Left lung (tissue), 10 donors: Measurements from ENCODE around the gene NDUFB10. TPM values are rescaled to one million over a fixed set of nuclear protein-coding genes. Genes with fewer than 3 reads are reported as not detected.
"Not testable (repeated sequence)": the region's sequence is repeated elsewhere in the genome, so short reads cannot be mapped to it uniquely, and the experiment has no call there.

Experiments
- ATAC-seq: fragments of 200-7000 bp; cut with Tn5 transposase; one replicate; pipeline ENCODE4 v1.9.1; 2020; ENCODE audit warnings: moderate library complexity
- DNase-seq, 4 donors: peaks; one replicate each; pipeline ENCODE4 v3.0.0-alpha.2; 2013 to 2020
- H3K27ac ChIP-seq, 2 donors: fragments of 200-600 bp; sonication (generic) in 1 of 2; one replicate each; pipeline versions ENCODE4 v1.5.0 to v1.8.0; 2020 to 2021
- H3K27me3 ChIP-seq, 2 donors: fragments of 200-600 bp; sonication (generic) in 1 of 2; one replicate each; pipeline versions ENCODE4 v1.5.0 to v1.8.0; 2020 to 2021
- H3K36me3 ChIP-seq, 2 donors: fragments of 200-600 bp; sonication (generic) in 1 of 2; one replicate each; pipeline versions ENCODE4 v1.5.0 to v1.8.0; 2020 to 2021
- H3K4me1 ChIP-seq, 2 donors: fragments of 200-600 bp; one replicate each; pipeline ENCODE4 v1.8.0; 2021
- H3K4me3 ChIP-seq, 2 donors: fragments of 200-600 bp; sonication (generic) in 1 of 2; one replicate each; pipeline versions ENCODE4 v1.5.0 to v1.8.0; 2020 to 2021; ENCODE audit warnings: mild to moderate bottlenecking in 1 of 2
- H3K9me3 ChIP-seq, 2 donors: fragments of 200-600 bp; sonication (generic) in 1 of 2; one replicate each; pipeline versions ENCODE4 v1.5.0 to v1.8.0; 2020 to 2021
- intact Hi-C, 2 donors: fragments of 100-400 bp; cut with DNase I; formaldehyde crosslinking; loops; one replicate each; pipeline versions ENCODE4 v1.11.2 to v1.14.2; 2022
- polyA plus RNA-seq, 6 donors: library from polyadenylated mRNA; unstranded; fragments of 120-200 nt; gene quantifications; one replicate each; pipeline ENCODE4 v1.2.1, GENCODE V29; 2013; ENCODE audit not compliant: insufficient read length in 6 of 6
- total RNA-seq, 2 donors: library from RNA; stranded (reverse); fragmentation: NEBNext Ultra II Directional; extraction: Animal tissue kit (Norgen Biotek cat#: 25700); gene quantifications; one replicate each; pipeline ENCODE4 v1.2.1, GENCODE V29; 2021
- TF ChIP-seq, protein P1 (sequence below), 2 donors: fragments of 200-600 bp; sonication (generic) in 1 of 2; IDR thresholded peaks; one replicate each; pipeline versions ENCODE4 v1.5.0 to v1.8.0; 2021; ENCODE audit warnings: antibody characterized with exemption in 2 of 2
- donor health status: DM: no; HTN: yes; CAD: no.
- donor health status: DM: no; HTN: no; CAD: no.

Gene NDUFB10
- total and polyA plus RNA-seq, 8 donors: 77.6 to 102 (median 93.8) TPM

- peaks cover 23 to 46% of the 10 kb centered on the region in 2 donors for H3K4me1 ChIP-seq
- DNase-seq (peak in 2 of 4 donors; percentile 39 to 78), ATAC-seq (no peak)
- no peaks in the 10 kb centered on the region for H3K9me3 ChIP-seq
- no peaks in the 10 kb centered on the region for H3K27me3 ChIP-seq
- TF ChIP-seq, protein P1, sequence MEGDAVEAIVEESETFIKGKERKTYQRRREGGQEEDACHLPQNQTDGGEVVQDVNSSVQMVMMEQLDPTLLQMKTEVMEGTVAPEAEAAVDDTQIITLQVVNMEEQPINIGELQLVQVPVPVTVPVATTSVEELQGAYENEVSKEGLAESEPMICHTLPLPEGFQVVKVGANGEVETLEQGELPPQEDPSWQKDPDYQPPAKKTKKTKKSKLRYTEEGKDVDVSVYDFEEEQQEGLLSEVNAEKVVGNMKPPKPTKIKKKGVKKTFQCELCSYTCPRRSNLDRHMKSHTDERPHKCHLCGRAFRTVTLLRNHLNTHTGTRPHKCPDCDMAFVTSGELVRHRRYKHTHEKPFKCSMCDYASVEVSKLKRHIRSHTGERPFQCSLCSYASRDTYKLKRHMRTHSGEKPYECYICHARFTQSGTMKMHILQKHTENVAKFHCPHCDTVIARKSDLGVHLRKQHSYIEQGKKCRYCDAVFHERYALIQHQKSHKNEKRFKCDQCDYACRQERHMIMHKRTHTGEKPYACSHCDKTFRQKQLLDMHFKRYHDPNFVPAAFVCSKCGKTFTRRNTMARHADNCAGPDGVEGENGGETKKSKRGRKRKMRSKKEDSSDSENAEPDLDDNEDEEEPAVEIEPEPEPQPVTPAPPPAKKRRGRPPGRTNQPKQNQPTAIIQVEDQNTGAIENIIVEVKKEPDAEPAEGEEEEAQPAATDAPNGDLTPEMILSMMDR (IDR thresholded peaks at IDR 0.05): no peak
- intact Hi-C loops: no loop called here
- H3K4me3 ChIP-seq: peak overlapping the region; percentile 84 to 90
- peaks cover 0 to 29% of the 10 kb centered on the region in 2 donors for H3K36me3 ChIP-seq
- H3K27ac ChIP-seq: peak overlapping the region in 1 of 2 donors; percentile 84
These were observed 546 bp upstream of the NDUFB10 start for GRCh38 chr16:1958715-1959268.

DNA sequence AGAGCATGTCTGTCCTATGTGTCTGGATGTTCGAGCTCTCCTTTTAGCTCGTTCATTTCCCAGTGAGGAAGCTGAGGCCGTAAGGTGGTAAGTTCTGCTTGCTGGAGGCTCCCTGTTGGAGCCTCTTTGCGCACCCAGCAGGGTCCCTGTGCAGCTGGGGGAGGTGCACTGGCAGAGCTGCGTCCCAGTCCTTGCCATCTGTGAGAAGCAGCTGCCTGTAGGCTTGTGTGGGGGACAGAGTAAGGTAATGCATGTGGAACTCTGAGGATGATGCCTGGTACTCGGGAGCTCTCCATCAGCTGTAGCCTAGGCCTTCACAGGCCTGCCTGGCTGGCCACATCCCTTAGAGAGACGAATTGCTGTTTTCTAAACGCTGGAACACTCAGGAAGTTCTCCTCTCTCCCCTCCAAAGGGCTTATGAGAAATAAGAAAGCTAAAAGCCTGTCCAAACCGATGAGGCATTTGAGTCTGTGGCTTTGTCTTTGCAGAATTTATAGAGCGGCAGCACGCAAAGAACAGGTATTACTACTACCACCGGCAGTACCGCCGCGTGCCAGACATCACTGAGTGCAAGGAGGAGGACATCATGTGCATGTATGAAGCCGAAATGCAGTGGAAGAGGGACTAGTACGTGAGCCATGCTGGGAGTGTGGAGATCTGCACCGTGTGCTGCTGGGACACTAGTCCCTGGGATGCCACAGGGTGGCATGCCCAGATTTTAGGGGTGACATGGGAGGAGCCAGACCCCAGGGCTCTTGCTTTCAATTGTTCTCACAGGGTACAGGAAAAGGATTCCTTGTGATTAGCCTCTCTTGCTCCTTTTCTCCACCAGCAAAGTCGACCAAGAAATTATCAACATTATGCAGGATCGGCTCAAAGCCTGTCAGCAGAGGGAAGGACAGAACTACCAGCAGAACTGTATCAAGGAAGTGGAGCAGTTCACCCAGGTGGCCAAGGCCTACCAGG, 1.6 kb downstream of the NDUFB10 start:
- H3K4me3 ChIP-seq: peak overlapping the region in 1 of 2 donors; percentile 90
- no peak for ATAC-seq
- H3K27ac ChIP-seq: peak overlapping the region in 1 of 2 donors; percentile 84

GRCh38 chr16:1961651-1962067, 2.3 kb downstream of the NDUFB10 start:
- ATAC-seq: no peak
- peaks cover 30 to 61% of the 10 kb centered on the region in 2 donors for H3K4me1 ChIP-seq
- DNase-seq: no peak
- intact Hi-C loops: no loop called here
- TF ChIP-seq, protein P1 (IDR thresholded peaks at IDR 0.05): no peak
- no peaks in the 10 kb centered on the region for H3K27me3 ChIP-seq
- H3K4me3 ChIP-seq: peak overlapping the region in 1 of 2 donors; percentile 90
- peaks cover 0 to 29% of the 10 kb centered on the region in 2 donors for H3K36me3 ChIP-seq
- no peak overlapping the region for H3K27ac ChIP-seq
- H3K9me3 ChIP-seq: no peaks in the 10 kb centered on the region

More for the DNA sequence above, 1.6 kb downstream of the NDUFB10 start:
- no peaks in the 10 kb centered on the region for H3K27me3 ChIP-seq
- TF ChIP-seq, protein P1 (IDR thresholded peaks at IDR 0.05): no peak
- H3K36me3 ChIP-seq: peaks cover 0 to 29% of the 10 kb centered on the region in 2 donors
- H3K9me3 ChIP-seq: no peaks in the 10 kb centered on the region
- peaks cover 29 to 55% of the 10 kb centered on the region in 2 donors for H3K4me1 ChIP-seq
- intact Hi-C loops: no loop called here
- no peak for DNase-seq

GRCh38 chr16:1962161-1963153, 3.1 kb downstream of the NDUFB10 start:
- H3K9me3 ChIP-seq, H3K27ac ChIP-seq, intact Hi-C loops, H3K27me3 ChIP-seq, ATAC-seq: not testable (repeated sequence)
- H3K36me3 ChIP-seq: peaks cover 0 to 29% of the 10 kb centered on the region in 2 donors
- DNase-seq: peak in 1 of 4 donors; percentile 73
- H3K4me3 ChIP-seq: peak overlapping the region in 1 of 2 donors; percentile 90
- H3K4me1 ChIP-seq: peaks cover 30 to 65% of the 10 kb centered on the region in 2 donors
